Measurements from ENCODE around the gene PRLR.

The PRLR gene

GRCh38 chr5:35233121-35233520 lies 2.8 kb upstream of the PRLR start:
- no peak for DNase-seq

GRCh38 chr5:35232124-35232523 lies 1.8 kb upstream of the PRLR start:
- DNase-seq, result no peak

- no peak for DNase-seq
These were observed 930 bp downstream of the PRLR start for GRCh38 chr5:35229076-35230037.

- DNase-seq, result no peak
These were observed 2.0 kb downstream of the PRLR start for GRCh38 chr5:35228310-35228709.

GRCh38 chr5:35227720-35228119 lies 2.6 kb downstream of the PRLR start:
- no peak for DNase-seq

- no peak for DNase-seq
These were observed 6.4 kb downstream of the PRLR start for GRCh38 chr5:35223787-35224395.

- no peak for DNase-seq
These were observed 9.3 kb downstream of the PRLR start for GRCh38 chr5:35220967-35221366.

- DNase-seq, result no peak
These were observed 11.3 kb downstream of the PRLR start for GRCh38 chr5:35218981-35219380.

- no peak for DNase-seq
These were observed 16.2 kb downstream of the PRLR start for GRCh38 chr5:35214051-35214450.

GRCh38 chr5:35213608-35214007 lies 16.7 kb downstream of the PRLR start:
- DNase-seq, result no peak

GRCh38 chr5:35212122-35212982 lies 17.9 kb downstream of the PRLR start:
- DNase-seq, result no peak

- DNase-seq, result no peak
These were observed 20.4 kb downstream of the PRLR start for GRCh38 chr5:35209862-35210261.

- no peak for DNase-seq
These were observed 24.7 kb downstream of the PRLR start for GRCh38 chr5:35205606-35206005.

- DNase-seq, result no peak
These were observed 25.1 kb downstream of the PRLR start for GRCh38 chr5:35205186-35205585.

GRCh38 chr5:35203403-35203802 lies 26.9 kb downstream of the PRLR start:
- DNase-seq, result no peak

GRCh38 chr5:35202319-35203111 lies 27.8 kb downstream of the PRLR start:
- peak; percentile 15 to 39 for DNase-seq

GRCh38 chr5:35201291-35201690 lies 29.0 kb downstream of the PRLR start:
- no peak for DNase-seq

- DNase-seq, result no peak
These were observed 30.4 kb downstream of the PRLR start for GRCh38 chr5:35199886-35200285.

- no peak for DNase-seq
These were observed 31.6 kb downstream of the PRLR start for GRCh38 chr5:35198686-35199085.

GRCh38 chr5:35198075-35198474 lies 32.2 kb downstream of the PRLR start:
- no peak for DNase-seq

GRCh38 chr5:35197351-35197750 lies 32.9 kb downstream of the PRLR start:
- DNase-seq, result no peak

GRCh38 chr5:35195472-35195852 lies 34.8 kb downstream of the PRLR start:
- DNase-seq, result no peak
